Upper lobe of left lung (tissue), 4 donors: ENCODE results near the gene COMMD10.

Experiments used
- CTCF ChIP-seq, 6 experiments: fragments of 450-650 bp in 4 of 6; fragments of 200-600 bp in 2 of 6; sonication (generic) in 2 of 6; IDR thresholded peaks; one replicate each; pipeline ENCODE4 v1.5.1; 2016 to 2019; ENCODE audit warnings: antibody characterized with exemption in 6 of 6
- POLR2AphosphoS5 ChIP-seq, 2 donors: sonication (generic); formaldehyde crosslinking; IDR thresholded peaks; one replicate each; pipeline ENCODE4 v1.5.1; 2017; ENCODE audit warnings: antibody characterized with exemption in 2 of 2

DNA sequence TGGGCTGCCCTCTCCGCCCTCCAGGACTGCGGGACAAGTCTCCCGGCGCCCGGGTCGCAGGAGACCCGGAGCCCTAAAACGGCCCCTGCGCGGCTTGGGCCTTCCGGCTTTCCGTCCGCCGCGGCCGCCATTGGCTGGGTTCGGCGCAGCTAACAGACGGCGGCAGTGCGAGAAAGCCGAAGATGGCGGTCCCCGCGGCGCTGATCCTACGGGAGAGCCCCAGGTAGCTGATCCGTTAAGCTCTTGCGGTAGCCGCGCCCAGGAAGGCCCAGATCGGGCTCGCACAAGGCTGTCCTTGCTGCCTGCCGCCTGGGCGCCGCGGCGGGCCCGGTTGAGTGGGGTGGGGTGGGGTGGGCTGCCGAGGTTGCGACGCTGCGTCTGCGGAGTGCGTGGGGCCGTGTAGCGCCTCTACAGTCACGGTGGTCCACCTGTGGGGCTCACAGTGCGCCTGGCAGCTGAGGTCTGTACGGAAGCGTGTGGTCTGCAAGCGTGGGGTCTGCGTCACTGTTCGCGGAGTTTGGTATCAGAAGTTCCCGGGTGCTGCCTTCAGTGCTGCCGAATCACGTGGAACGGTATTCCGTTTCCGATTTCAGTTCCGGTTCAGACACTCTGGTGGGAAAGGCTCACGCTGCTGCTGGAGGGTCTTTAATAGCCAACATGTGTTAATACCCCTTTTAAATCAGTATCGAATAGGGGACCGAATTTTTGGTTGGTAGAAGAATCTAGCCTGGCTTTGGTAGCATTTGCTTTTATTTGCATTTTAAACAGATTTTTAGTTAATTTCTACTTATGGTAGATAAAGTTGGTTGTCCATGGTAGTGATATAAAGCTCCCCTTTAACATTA, at the start of gene COMMD10:
- TF ChIP-seq CTCF (IDR thresholded peaks at IDR 0.05), result no peak
- peak; percentile 34 to 64 for TF ChIP-seq POLR2AphosphoS5 (IDR thresholded peaks at IDR 0.05)
